PC-3 (cell line): ENCODE measurements around the gene FPGS. TPM values are rescaled to one million over a fixed set of nuclear protein-coding genes. Genes with fewer than 3 reads are reported as not detected.
A peak's percentile ranks its signal among the peaks of the same experiment; 100 is the strongest.

Experiments
- ATAC-seq: fragments of 200-7000 bp; cut with Tn5 transposase; 2 replicates; pipeline ENCODE4 v1.9.1; 2020; ENCODE audit warnings: mild to moderate bottlenecking, moderate library complexity
- BruUV-seq: library from RNA; stranded (reverse); fragments of 400-500 nt; replicated peaks from 2 replicates; lab custom pipeline; 2021; lab: Mats Ljungman, UMichigan
- CTCF ChIA-PET: fragments of 300-600 bp; sonication (Branson Sonifier 250); formaldehyde crosslinking; loops from one replicate; lab custom pipeline; 2022; ENCODE audit warnings: antibody characterized with exemption; lab: Charles Lee
- POLR2A ChIA-PET: fragments of 300-600 bp; sonication (Branson Sonifier 250); formaldehyde crosslinking; loops from one replicate; lab custom pipeline; 2022; ENCODE audit warnings: antibody characterized with exemption; ENCODE audit not compliant: unreplicated experiment; lab: Charles Lee
- DNase-seq: peaks from one replicate; pipeline ENCODE4 v3.0.0-alpha.2; 2015
- H2AFZ ChIP-seq: fragments of 300-600 bp; sonication (generic); 2 replicates; pipeline ENCODE4 v1.6.0; 2016; ENCODE audit warnings: antibody characterized with exemption, low read length
- H3F3A ChIP-seq: fragments of 300-600 bp; sonication (generic); one replicate; pipeline ENCODE4 v1.6.0; 2017; ENCODE audit warnings: antibody characterized with exemption, low read length, control low read depth, mild to moderate bottlenecking; ENCODE audit not compliant: unreplicated experiment
- H3K27ac ChIP-seq: fragments of 300-600 bp; sonication (generic); 2 replicates; pipeline ENCODE4 v1.5.1; 2016; ENCODE audit warnings: mild to moderate bottlenecking, low read length
- H3K27me3 ChIP-seq: fragments of 300-600 bp; sonication (generic); 2 replicates; pipeline ENCODE4 v1.6.1; 2016; ENCODE audit warnings: low read length, mixed read lengths
- H3K36me3 ChIP-seq: fragments of 300-600 bp; sonication (generic); 2 replicates; pipeline ENCODE4 v1.6.1; 2016; ENCODE audit warnings: low read depth, mixed run types, low read length, mixed read lengths
- H3K4me1 ChIP-seq: fragments of 300-600 bp; sonication (generic); 2 replicates; pipeline ENCODE4 v1.5.1; 2016; ENCODE audit warnings: low read length; ENCODE audit not compliant: insufficient read depth
- H3K4me2 ChIP-seq: fragments of 300-600 bp; sonication (generic); 2 replicates; pipeline ENCODE4 v1.6.0; 2016; ENCODE audit warnings: low read length
- H3K4me3 ChIP-seq: fragments of 300-600 bp; sonication (generic); 2 replicates; pipeline ENCODE4 v1.5.1; 2016; ENCODE audit warnings: mild to moderate bottlenecking, low read length, mixed read lengths
- H3K79me2 ChIP-seq: fragments of 300-600 bp; sonication (generic); 2 replicates; pipeline ENCODE4 v1.6.1; 2017; ENCODE audit warnings: low read length, mixed read lengths
- H3K9ac ChIP-seq: fragments of 300-600 bp; sonication (generic); 2 replicates; pipeline ENCODE4 v1.6.0; 2016; ENCODE audit warnings: mild to moderate bottlenecking, low read length
- H3K9me2 ChIP-seq: fragments of 300-600 bp; sonication (generic); replicated peaks from 2 replicates; pipeline ENCODE4 v1.6.1; 2016; ENCODE audit warnings: mixed run types, low read length, mixed read lengths
- H3K9me3 ChIP-seq: fragments of 300-600 bp; sonication (generic); 2 replicates; pipeline ENCODE4 v1.6.1; 2016; ENCODE audit warnings: low read length, mixed read lengths
- H4K20me1 ChIP-seq: fragments of 300-600 bp; sonication (generic); 2 replicates; pipeline ENCODE4 v1.6.1; 2016; ENCODE audit warnings: low read length, mixed read lengths
- EZH2 ChIP-seq: fragments of 300-600 bp; sonication (generic); IDR thresholded peaks from one replicate; pipeline ENCODE4 v1.6.1; 2017; ENCODE audit warnings: antibody characterized with exemption, mild to moderate bottlenecking, low read length; ENCODE audit not compliant: unreplicated experiment
- EZH2phosphoT487 ChIP-seq: fragments of 300-600 bp; sonication (generic); IDR thresholded peaks from 2 replicates; pipeline ENCODE4 v1.6.1; 2018; ENCODE audit warnings: mild to moderate bottlenecking, antibody characterized with exemption, low read length, borderline replicate concordance
- intact Hi-C: fragments of 100-400 bp; cut with micrococcal nuclease; formaldehyde crosslinking; loops from 2 replicates; pipeline ENCODE4 v1.9.0; 2023
- total RNA-seq: library from RNA; depleted of rRNA; stranded (reverse); fragments of >200 nt; gene quantifications from 2 replicates; pipeline ENCODE4 v1.2.3, GENCODE V29; 2014
- TF ChIP-seq, protein P1 (sequence below): fragments of 300-600 bp; sonication (generic); conservative IDR thresholded peaks from 2 replicates; pipeline ENCODE4 v1.5.1; 2017; ENCODE audit warnings: antibody characterized with exemption, low read depth, mild to moderate bottlenecking, low read length

Gene FPGS
- total RNA-seq, 1 experiment from 2014 or later: 78.5 TPM

DNA sequence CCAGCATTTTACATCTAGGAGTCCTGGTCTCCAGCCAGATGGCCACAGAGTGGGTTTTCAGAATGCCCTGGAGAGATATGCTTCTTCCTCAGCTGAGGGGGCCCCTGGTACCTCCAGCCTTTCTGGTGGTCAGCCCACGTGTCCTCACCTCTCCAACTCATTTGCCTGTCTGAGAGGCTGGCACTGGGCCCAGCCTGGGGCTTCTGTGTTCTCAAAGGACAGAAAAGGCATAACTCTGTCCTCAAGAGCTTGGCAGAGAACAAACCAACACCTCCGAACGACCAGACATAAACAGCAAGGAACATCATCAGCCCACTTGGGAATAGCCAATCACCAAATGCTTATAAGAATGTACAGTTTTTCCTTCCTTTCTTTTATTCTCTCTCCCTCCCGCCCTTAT is 34.7 kb downstream of the FPGS start:
- Histone ChIP-seq H3K9ac (no peak overlapping the region), H3K27me3 (no peaks in the 10 kb centered on the region), H2AFZ (no peak overlapping the region), H3F3A (no peaks in the 10 kb centered on the region), H3K9me2 (no peaks in the 10 kb centered on the region), H3K79me2 (no peaks in the 10 kb centered on the region), H3K4me2 (no peak overlapping the region), H4K20me1 (no peaks in the 10 kb centered on the region), H3K4me1 (peaks cover 16% of the 10 kb centered on the region), H3K27ac (no peak overlapping the region), H3K4me3 (no peak overlapping the region), H3K36me3 (no peaks in the 10 kb centered on the region), H3K9me3 (no peaks in the 10 kb centered on the region)
- intact Hi-C loops: no loop called here
- ATAC-seq: no peak
- BruUV-seq: no TSS peak
- ChIA-PET CTCF (no interaction called here), POLR2A (no interaction called here)
- TF ChIP-seq, protein P1, sequence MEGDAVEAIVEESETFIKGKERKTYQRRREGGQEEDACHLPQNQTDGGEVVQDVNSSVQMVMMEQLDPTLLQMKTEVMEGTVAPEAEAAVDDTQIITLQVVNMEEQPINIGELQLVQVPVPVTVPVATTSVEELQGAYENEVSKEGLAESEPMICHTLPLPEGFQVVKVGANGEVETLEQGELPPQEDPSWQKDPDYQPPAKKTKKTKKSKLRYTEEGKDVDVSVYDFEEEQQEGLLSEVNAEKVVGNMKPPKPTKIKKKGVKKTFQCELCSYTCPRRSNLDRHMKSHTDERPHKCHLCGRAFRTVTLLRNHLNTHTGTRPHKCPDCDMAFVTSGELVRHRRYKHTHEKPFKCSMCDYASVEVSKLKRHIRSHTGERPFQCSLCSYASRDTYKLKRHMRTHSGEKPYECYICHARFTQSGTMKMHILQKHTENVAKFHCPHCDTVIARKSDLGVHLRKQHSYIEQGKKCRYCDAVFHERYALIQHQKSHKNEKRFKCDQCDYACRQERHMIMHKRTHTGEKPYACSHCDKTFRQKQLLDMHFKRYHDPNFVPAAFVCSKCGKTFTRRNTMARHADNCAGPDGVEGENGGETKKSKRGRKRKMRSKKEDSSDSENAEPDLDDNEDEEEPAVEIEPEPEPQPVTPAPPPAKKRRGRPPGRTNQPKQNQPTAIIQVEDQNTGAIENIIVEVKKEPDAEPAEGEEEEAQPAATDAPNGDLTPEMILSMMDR: no peak
- TF ChIP-seq EZH2 (no peak), EZH2phosphoT487 (no peak)
- DNase-seq: no peak

DNA sequence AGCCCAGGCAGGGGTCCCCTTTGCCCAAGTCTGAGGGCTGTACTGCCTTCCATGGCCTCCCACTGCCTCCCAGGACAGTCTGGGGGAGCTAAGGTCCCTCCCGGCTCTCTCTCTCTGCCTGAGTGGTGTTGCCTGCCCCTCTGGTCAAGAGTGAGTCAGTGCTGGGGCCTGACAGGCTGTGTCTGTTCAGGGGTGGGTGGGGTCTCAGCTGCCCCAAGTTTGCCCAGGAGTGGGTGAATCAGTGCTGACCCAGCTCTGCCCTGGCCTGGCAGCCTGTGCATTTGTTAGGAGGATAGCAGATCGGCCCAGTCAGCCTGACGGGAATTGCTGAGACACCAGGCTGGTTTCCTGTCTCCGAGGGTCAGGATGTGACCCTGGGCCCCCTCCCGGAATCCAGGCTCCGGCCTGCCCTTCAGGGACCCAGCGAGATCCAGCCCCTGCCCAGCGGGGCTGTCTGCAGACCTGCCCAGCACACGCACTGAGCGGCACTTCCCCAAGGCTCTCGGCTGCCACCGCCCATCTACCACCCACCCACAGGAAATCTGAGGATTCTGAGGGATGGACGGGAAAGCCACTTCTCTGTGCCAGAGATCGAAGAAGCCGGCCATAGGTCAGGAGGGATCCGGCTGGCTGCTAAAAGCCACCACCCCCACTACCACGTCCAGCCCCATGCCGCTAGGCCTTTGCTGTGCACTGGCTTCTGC is 35.8 kb downstream of the FPGS start:
- no peaks in the 10 kb centered on the region for H3F3A ChIP-seq
- H3K9ac ChIP-seq: peak overlapping the region; percentile 7; the same call in 1 of the 2 replicates
- no peaks in the 10 kb centered on the region for H3K79me2 ChIP-seq
- H3K9me2 ChIP-seq: no peaks in the 10 kb centered on the region
- BruUV-seq: TSS peak; percentile 60
- peak overlapping the region; percentile 61 for H2AFZ ChIP-seq
- ChIA-PET POLR2A (no interaction called here), CTCF (no interaction called here)
- no peaks in the 10 kb centered on the region for H3K27me3 ChIP-seq
- H3K4me1 ChIP-seq: peaks cover 16% of the 10 kb centered on the region
- no peaks in the 10 kb centered on the region for H3K9me3 ChIP-seq
- peak overlapping the region; percentile 72 for H3K4me2 ChIP-seq
- H3K27ac ChIP-seq: peak overlapping the region; percentile 59
- peak overlapping the region; percentile 37; the same call in 1 of the 2 replicates for H3K4me3 ChIP-seq
- no peaks in the 10 kb centered on the region for H3K36me3 ChIP-seq
- ATAC-seq (peak; percentile 98), DNase-seq (peak; percentile 69)
- TF ChIP-seq, protein P1: no peak
- TF ChIP-seq EZH2phosphoT487 (no peak), EZH2 (no peak)
- no peaks in the 10 kb centered on the region for H4K20me1 ChIP-seq
- intact Hi-C loops: no loop called here

DNA sequence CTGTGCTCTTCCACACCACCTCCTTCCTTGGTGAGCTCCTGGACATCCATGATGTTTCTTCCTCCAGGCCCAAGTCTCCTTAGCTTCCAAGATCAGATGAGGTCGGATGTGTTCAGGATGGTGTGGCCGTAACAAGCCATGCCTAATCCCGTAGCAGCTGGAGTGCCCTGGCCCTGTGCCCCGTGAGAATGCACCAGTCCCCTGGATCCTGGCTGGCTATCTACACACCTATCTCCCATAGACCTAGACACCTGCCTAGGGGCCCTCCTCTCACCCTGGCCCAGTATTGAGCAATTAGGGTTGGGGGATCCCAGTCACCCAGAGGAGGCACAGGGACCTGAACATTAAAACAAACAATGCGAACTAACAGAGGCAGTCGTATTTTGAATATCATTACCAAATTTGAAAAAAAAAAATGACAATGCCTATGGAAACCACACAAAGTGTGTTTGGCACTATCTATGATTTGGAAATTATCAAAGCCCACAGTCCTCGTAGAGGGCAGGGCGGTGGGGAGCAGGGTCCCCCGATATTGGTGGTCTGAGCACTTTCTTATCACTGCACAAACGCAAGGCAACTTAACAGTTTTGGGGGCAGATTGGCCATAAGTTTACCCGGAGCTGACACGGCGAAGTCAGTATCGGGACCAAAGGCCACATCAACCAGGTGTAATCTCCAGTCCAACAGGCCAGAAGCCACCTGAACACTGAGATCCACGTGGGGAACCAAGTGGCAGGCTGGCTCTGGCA is 38.6 kb downstream of the FPGS start:
- DNase-seq: no peak
- Histone ChIP-seq H3K27ac (no peak overlapping the region), H3K9me3 (no peaks in the 10 kb centered on the region), H3K4me3 (no peak overlapping the region), H3K79me2 (no peaks in the 10 kb centered on the region), H3K4me2 (no peak overlapping the region), H3K36me3 (no peaks in the 10 kb centered on the region), H3K9ac (no peak overlapping the region), H4K20me1 (no peaks in the 10 kb centered on the region), H3K27me3 (no peaks in the 10 kb centered on the region), H3K9me2 (no peaks in the 10 kb centered on the region), H3F3A (no peaks in the 10 kb centered on the region), H3K4me1 (peaks cover 16% of the 10 kb centered on the region), H2AFZ (no peak overlapping the region)
- TF ChIP-seq, protein P1: no peak
- no peak for TF ChIP-seq EZH2phosphoT487
- no peak for TF ChIP-seq EZH2
- intact Hi-C loops: no loop called here
- CTCF ChIA-PET: no interaction called here
- ATAC-seq: no peak
- BruUV-seq: no TSS peak
- POLR2A ChIA-PET: no interaction called here
